BLaER1 (cell line): ENCODE data around the gene PCGF5.
A peak's percentile ranks its signal among the peaks of the same experiment; 100 is the strongest.
"Not testable (repeated sequence)": the region's sequence is repeated elsewhere in the genome, so short reads cannot be mapped to it uniquely, and the experiment has no call there.

Experiments
- H3K27ac ChIP-seq: shearing (Covaris generic); formaldehyde crosslinking; 2 replicates; pipeline ENCODE4 v1.8.1; 2022
- H3K27me3 ChIP-seq: shearing (Covaris generic); formaldehyde crosslinking; 2 replicates; pipeline ENCODE4 v1.8.1; 2022
- H3K36me3 ChIP-seq: shearing (Covaris generic); formaldehyde crosslinking; 2 replicates; pipeline ENCODE4 v1.8.1; 2022
- H3K4me1 ChIP-seq: shearing (Covaris generic); formaldehyde crosslinking; 2 replicates; pipeline ENCODE4 v1.8.1; 2022
- H3K4me2 ChIP-seq: shearing (Covaris generic); formaldehyde crosslinking; 2 replicates; pipeline ENCODE4 v1.8.1; 2022
- H3K4me3 ChIP-seq: shearing (Covaris generic); formaldehyde crosslinking; 2 replicates; pipeline ENCODE4 v1.8.1; 2022
- H3K9ac ChIP-seq: shearing (Covaris generic); formaldehyde crosslinking; 2 replicates; pipeline ENCODE4 v1.8.1; 2022
- H3K9me3 ChIP-seq: shearing (Covaris generic); formaldehyde crosslinking; 2 replicates; pipeline ENCODE4 v1.8.1; 2022
- H4K20me1 ChIP-seq: shearing (Covaris generic); formaldehyde crosslinking; 2 replicates; pipeline ENCODE4 v1.8.1; 2022
- Cebpa-rat ChIP-seq: shearing (Covaris generic); IDR thresholded peaks from 2 replicates; pipeline ENCODE4 v1.8.1; 2022

PCGF5 gene

DNA sequence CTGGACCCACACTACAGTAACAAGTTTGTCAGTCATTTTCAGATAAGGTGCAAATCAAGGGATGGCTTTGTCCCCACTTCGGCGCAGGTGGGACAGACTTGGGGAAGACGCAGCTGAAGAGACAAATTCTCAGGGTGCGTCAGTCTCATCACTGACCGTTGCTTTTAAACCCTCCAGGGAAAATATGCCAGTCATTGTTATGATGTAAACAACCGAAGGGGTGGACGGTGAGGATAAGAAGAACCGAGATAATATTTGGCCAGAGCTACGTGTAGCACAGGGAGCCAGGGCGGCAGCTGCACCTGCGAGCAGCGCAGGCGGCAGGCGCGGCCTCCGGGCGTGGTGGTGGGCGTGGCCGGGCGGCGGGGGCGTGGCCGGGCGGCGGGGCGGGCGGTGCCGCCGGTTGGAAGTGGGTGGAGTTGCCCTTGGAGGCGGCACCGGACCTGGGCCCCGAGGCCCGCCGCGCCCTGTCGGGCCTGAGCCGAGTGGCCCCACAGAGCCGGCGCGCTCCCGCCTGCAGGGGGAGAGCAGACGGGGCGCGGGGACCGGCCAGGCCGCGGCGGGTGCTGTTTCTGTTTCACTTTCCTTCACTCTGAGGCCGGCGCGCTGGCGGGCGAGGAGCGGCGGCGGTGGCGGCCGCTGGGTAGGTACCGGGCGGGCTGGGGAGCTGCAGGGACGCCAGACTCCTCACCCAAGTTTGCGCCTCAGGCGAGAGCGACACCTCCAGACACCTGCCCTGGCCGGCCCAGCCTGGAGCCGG is at the start of gene PCGF5:
Gene PCGF5, plus strand, starts transcription at position 470 of the 760 bp plus-strand sequence. CDS start 2,209 bp downstream, outside the sequence.
- Histone ChIP-seq H3K36me3 (peaks cover 10% of the 10 kb centered on the region; the same call in 1 of the 2 replicates), H3K9me3 (no peaks in the 10 kb centered on the region), H3K27me3 (no peaks in the 10 kb centered on the region), H3K27ac (peak within 1 kb of the TSS; percentile 93), H3K4me1 (peaks cover 46% of the 10 kb centered on the region), H3K4me3 (peak within 1 kb of the TSS; percentile 96), H4K20me1 (peaks cover 12% of the 10 kb centered on the region; the same call in 1 of the 2 replicates), H3K4me2 (peak within 1 kb of the TSS; percentile 92), H3K9ac (peak within 1 kb of the TSS; percentile 93)
- TF ChIP-seq Cebpa-rat: no peak

DNA sequence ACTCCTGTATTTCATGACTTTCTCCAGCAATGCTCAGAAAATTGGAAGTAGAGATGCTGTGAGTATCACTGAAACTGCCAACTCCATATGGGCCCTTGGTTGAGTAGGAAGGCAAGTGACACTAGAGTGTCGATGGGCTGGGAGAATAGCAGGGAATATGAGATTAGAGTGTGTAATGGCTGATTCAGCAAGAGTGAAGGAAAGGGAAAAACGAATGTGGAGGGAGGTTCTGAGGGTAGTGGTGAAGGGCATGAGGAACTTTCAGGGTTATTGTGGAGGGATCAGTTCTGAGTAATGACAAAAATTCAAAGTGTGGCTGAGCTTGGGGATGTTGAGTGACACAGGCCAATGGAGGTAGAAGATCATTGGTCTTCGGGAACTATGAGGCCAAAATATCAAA is 49.0 kb upstream of the PCGF5 start:
- H3K4me2 ChIP-seq: no peak overlapping the region
- peaks cover 9% of the 10 kb centered on the region for H4K20me1 ChIP-seq
- TF ChIP-seq Cebpa-rat: no peak

DNA sequence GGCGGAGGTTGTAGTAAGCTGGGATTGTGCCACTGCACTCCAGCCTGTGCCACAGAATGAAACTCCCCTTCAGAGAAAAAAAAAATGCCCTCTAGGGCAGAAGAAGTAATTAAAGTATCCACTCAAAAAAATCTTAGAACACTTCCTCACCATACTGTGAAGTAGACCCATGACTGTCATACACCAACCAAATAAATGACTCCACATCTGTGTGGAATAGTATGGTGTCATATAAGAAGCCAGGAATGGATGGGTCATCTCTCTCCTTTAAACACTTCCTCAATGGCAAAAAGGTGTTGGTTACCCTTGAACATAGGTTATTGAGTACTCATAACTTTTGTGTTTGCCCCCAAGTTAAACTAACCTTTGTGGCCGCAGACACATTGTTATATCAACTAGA is 48.1 kb upstream of the PCGF5 start:
- no peak overlapping the region for H3K9ac ChIP-seq
- H4K20me1 ChIP-seq: peaks cover 4% of the 10 kb centered on the region; the same call in 1 of the 2 replicates
- TF ChIP-seq Cebpa-rat: no peak
- no peaks in the 10 kb centered on the region for H3K36me3 ChIP-seq
- H3K4me2 ChIP-seq: no peak overlapping the region
- no peaks in the 10 kb centered on the region for H3K4me1 ChIP-seq
- peaks cover 23% of the 10 kb centered on the region for H3K9me3 ChIP-seq
- H3K27ac ChIP-seq: no peak overlapping the region
- no peak overlapping the region for H3K4me3 ChIP-seq
- H3K27me3 ChIP-seq: no peaks in the 10 kb centered on the region

More for the DNA sequence above, 49.0 kb upstream of the PCGF5 start:
- Histone ChIP-seq H3K36me3 (no peaks in the 10 kb centered on the region), H3K4me3 (no peak overlapping the region), H3K9ac (no peak overlapping the region), H3K9me3 (peaks cover 23% of the 10 kb centered on the region), H3K27ac (no peak overlapping the region), H3K27me3 (no peaks in the 10 kb centered on the region), H3K4me1 (no peaks in the 10 kb centered on the region)

DNA sequence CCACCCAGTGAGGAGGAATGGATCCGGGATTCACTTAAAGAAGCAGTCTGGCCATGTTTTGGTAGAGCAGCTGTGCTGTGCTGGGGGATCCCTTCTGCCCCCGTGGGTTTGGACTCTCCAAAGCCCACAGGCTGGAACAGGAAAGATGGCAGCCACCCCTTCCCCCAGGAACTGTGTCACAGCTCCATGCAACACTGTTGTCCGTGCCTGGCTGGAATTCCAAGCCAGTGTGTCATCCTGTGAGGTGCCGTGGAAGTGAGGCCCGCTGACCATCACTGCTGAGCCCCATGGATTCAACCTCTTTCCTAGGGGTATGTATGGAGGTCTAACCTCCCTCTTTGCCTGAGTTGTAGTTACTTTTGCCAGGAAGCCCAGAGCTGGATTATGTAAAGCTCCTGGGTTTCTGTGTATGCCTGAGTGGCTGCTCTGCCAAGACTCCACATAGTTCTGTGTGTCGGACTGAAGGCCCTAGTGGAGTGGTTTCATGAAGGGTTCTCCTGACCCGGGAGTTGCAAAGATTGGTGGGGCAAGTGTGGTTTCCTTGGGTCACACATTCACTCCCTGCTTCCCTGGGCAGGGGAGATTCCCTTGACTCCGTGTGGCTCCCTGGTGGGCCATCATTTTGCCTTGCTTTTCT is 35.1 kb upstream of the PCGF5 start:
- no peak for TF ChIP-seq Cebpa-rat
- Histone ChIP-seq H3K27ac (no peak overlapping the region), H3K9ac (no peak overlapping the region), H3K4me2 (no peak overlapping the region), H3K27me3 (no peaks in the 10 kb centered on the region), H3K36me3 (no peaks in the 10 kb centered on the region), H3K4me3 (no peak overlapping the region), H4K20me1 (no peaks in the 10 kb centered on the region), H3K4me1 (peaks cover 4% of the 10 kb centered on the region), H3K9me3 (peaks cover 24% of the 10 kb centered on the region)

DNA sequence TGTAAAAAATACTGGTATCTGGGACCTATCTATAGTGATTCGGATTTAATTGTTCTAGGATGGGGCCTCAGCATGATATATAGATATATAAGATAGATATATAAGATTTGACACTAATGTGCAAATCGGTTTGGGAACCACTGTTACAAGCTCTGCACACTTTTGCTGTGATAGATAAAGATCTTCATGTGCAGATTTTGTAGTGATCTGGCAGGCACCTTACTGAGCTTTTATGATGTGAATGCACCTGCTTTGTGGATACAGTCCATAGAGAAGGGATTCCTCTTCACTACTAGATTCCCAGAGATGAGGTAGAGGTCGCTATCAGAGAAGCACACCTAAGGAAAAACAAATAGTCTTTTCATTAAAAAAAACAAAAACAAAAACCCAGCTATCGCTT is 33.3 kb upstream of the PCGF5 start:
- Histone ChIP-seq H4K20me1 (no peaks in the 10 kb centered on the region), H3K9ac (no peak overlapping the region), H3K4me2 (no peak overlapping the region), H3K4me1 (peaks cover 17% of the 10 kb centered on the region), H3K27me3 (no peaks in the 10 kb centered on the region), H3K36me3 (no peaks in the 10 kb centered on the region), H3K9me3 (peaks cover 10% of the 10 kb centered on the region), H3K4me3 (no peak overlapping the region), H3K27ac (no peak overlapping the region)
- no peak for TF ChIP-seq Cebpa-rat

DNA sequence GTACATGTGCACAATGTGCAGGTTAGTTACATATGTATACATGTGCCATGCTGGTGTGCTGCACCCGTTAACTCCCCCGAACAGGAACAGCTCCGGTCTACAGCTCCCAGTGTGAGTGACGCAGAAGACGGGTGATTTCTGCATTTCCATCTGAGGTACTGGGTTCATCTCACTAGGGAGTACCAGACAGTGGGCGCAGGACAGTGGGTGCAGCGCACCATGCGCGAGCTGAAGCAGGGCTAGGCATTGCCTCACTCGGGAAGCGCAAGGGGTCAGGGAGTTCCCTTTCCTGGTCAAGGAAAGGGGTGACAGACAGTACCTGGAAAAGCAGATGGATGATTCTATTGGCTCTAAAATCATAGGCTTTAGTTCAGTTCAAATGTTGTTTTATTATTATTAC is 32.5 kb upstream of the PCGF5 start:
- H3K9me3 ChIP-seq, H3K27ac ChIP-seq, H3K36me3 ChIP-seq, H4K20me1 ChIP-seq, H3K4me2 ChIP-seq, H3K9ac ChIP-seq, H3K4me3 ChIP-seq, H3K27me3 ChIP-seq: not testable (repeated sequence)
- H3K4me1 ChIP-seq: peaks cover 17% of the 10 kb centered on the region

DNA sequence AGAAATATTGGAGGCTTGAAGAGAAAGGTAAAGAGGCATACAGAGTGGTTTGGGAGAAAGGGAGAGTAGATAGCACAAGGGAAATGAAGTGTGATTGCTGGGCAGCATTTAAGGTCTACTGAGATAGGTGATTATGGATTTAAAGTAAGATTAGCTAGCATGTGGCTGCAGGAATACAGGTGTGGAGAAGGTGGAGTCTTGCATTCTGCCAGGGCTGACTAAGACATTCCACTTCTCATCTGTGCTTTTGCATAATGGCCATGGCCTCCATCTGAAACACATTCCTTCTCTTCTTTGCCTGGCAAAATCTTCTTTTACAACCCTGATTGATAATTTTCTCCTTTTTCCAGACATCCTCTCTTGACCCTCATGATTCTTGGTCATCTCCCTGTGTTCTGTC is 31.6 kb upstream of the PCGF5 start:
- H4K20me1 ChIP-seq: no peaks in the 10 kb centered on the region
- no peak for TF ChIP-seq Cebpa-rat
- H3K36me3 ChIP-seq: no peaks in the 10 kb centered on the region
- H3K4me1 ChIP-seq: peaks cover 17% of the 10 kb centered on the region
- H3K4me3 ChIP-seq: no peak overlapping the region
- H3K27ac ChIP-seq: no peak overlapping the region
- H3K4me2 ChIP-seq: no peak overlapping the region
- H3K27me3 ChIP-seq: no peaks in the 10 kb centered on the region
- H3K9ac ChIP-seq: no peak overlapping the region
- peaks cover 10% of the 10 kb centered on the region for H3K9me3 ChIP-seq

DNA sequence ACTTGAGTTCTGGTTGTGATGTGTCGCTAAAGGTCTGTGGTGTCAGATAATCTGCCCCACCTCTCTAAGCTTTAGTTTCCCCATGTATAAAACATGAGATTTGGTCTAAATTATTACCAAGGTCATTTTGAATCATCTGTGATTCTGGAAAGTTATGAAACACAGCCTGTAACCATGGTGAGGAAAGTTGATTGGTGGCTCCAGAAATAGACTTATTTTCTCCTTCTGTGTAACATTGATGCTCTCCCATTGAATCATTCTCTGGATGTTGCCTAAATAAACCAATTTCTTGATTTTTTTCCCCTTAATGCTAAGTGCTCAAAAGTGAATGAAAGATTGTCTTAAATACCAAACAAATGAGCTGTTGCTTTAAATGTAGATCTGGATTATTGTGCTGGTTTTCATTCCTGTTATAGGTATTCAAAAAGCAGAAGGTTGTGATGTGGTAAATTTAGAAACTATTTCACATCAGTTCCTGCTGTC is 30.0 kb upstream of the PCGF5 start:
- peaks cover 17% of the 10 kb centered on the region for H3K4me1 ChIP-seq
- H3K27me3 ChIP-seq: no peaks in the 10 kb centered on the region
- no peak overlapping the region for H3K9ac ChIP-seq
- peaks cover 5% of the 10 kb centered on the region; the same call in 1 of the 2 replicates for H3K9me3 ChIP-seq
- no peak overlapping the region for H3K27ac ChIP-seq
- no peaks in the 10 kb centered on the region for H4K20me1 ChIP-seq
- H3K4me3 ChIP-seq: no peak overlapping the region
- no peak for TF ChIP-seq Cebpa-rat
- no peak overlapping the region for H3K4me2 ChIP-seq
- no peaks in the 10 kb centered on the region for H3K36me3 ChIP-seq

DNA sequence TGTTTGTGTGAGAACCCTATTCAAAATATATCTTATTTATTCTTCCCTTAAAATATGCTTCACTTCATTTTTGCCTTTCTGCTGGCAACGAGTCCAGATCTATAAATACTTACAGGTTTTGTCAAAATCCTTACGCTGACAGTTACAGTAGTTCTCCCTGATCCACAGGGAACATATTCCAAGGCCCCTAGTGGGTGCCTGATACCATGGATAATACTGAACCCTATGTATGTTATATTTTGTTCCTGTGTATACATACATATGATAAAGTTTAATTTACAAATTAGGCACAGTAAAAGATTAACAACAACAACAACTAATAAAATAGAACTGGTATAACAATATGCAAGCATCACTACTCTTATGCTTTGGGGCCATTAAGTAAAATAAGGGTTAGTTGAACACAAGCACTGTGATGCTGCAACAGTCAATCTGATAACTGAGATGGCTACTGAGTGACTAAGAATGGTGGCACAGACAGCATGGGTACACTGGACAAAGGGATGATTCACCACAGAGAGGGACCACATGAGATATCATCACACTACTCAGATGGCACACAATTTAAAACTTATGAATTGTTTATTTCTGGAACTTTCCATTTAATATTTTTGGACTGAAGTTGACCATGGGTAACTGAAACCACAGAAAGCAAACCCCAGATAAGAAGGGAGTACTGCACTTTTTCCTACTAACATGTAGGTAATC is 29.4 kb upstream of the PCGF5 start:
- peaks cover 17% of the 10 kb centered on the region for H3K4me1 ChIP-seq
- H3K36me3 ChIP-seq: no peaks in the 10 kb centered on the region
- no peaks in the 10 kb centered on the region for H3K27me3 ChIP-seq
- H3K27ac ChIP-seq: no peak overlapping the region
- H3K9me3 ChIP-seq: peaks cover 5% of the 10 kb centered on the region; the same call in 1 of the 2 replicates
- H3K4me2 ChIP-seq: peak overlapping the region; percentile 15; the same call in 1 of the 2 replicates
- no peak overlapping the region for H3K4me3 ChIP-seq
- H3K9ac ChIP-seq: no peak overlapping the region
- no peak for TF ChIP-seq Cebpa-rat
- no peaks in the 10 kb centered on the region for H4K20me1 ChIP-seq

DNA sequence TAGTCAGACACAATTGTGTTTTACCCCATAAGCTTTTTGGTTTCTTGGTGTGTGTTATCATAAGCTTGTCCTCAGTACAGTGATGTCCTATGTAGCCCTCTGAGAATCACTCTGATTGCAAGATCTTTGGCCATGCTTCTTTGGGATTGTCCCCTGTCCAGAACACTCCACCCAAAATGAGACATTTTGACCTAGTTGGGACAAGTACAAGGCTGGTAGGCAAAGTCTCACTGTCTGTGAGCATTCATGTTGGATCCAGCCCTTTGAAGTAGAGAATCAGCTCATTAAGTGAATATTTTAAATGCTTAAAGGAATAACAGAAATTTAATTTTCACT is 28.9 kb upstream of the PCGF5 start:
- H4K20me1 ChIP-seq: no peaks in the 10 kb centered on the region
- no peaks in the 10 kb centered on the region for H3K27me3 ChIP-seq
- TF ChIP-seq Cebpa-rat: no peak
- H3K9me3 ChIP-seq: peaks cover 5% of the 10 kb centered on the region; the same call in 1 of the 2 replicates
- peaks cover 17% of the 10 kb centered on the region for H3K4me1 ChIP-seq
- no peak overlapping the region for H3K4me3 ChIP-seq
- H3K9ac ChIP-seq: no peak overlapping the region
- H3K36me3 ChIP-seq: no peaks in the 10 kb centered on the region
- H3K4me2 ChIP-seq: peak overlapping the region; percentile 15; the same call in 1 of the 2 replicates
- H3K27ac ChIP-seq: no peak overlapping the region
